ENCODE data around the gene SHISA9.

DNA sequence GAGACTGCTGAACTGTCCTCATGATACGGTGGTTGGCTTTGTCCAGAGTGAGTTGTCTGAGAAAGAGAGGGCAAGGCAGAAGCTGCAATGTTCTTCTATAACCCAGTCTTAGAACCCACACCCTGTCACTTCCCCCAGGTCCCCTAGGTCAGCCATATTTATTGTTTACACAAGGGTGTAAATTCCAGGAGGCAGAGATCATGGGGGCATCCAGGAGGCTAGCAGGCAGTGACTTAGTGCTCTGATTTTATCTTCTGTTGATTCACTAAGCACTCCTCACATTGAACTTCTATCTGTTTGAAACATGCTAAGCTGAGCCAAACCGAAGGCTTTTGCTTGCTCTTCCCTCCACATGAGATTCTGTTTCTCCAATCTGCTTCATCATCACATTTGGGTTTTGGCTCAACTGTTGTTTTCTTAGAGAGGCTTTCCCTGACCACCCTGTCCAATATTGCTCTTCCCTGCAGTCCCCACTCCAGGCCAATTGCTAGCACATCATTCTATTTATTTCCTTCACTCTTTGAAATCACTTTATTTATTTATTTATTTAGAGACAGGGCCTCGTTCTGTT is 34.3 kb upstream of the SHISA9 start:
- TF ChIP-seq CEBPB (IDR thresholded peaks at IDR 0.05; ENCODE audit: low read depth, low read length), result no peak
- TF ChIP-seq CTCF (conservative IDR thresholded peaks at IDR 0.05; ENCODE audit: low read depth, low read length), result no peak
- TF ChIP-seq RCOR1 (IDR thresholded peaks at IDR 0.05; ENCODE audit: insufficient replicate concordance, low read length), result no peak
- no peak for TF ChIP-seq POLR2A (IDR thresholded peaks at IDR 0.05; ENCODE audit: low read depth, low read length)
- TF ChIP-seq, protein P1, sequence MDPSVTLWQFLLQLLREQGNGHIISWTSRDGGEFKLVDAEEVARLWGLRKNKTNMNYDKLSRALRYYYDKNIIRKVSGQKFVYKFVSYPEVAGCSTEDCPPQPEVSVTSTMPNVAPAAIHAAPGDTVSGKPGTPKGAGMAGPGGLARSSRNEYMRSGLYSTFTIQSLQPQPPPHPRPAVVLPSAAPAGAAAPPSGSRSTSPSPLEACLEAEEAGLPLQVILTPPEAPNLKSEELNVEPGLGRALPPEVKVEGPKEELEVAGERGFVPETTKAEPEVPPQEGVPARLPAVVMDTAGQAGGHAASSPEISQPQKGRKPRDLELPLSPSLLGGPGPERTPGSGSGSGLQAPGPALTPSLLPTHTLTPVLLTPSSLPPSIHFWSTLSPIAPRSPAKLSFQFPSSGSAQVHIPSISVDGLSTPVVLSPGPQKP (IDR thresholded peaks at IDR 0.05; ENCODE audit: borderline replicate concordance, low read depth, low read length), result no peak
- no peak for TF ChIP-seq RAD21 (IDR thresholded peaks at IDR 0.05; ENCODE audit: low read length)
- no peak for TF ChIP-seq SMC3 (IDR thresholded peaks at IDR 0.05; ENCODE audit: low read depth, low read length)
- no peak for TF ChIP-seq BHLHE40 (IDR thresholded peaks at IDR 0.05; ENCODE audit: low read depth, low read length)
- TF ChIP-seq MAFK (IDR thresholded peaks at IDR 0.05; ENCODE audit: low read depth, low read length), result no peak
- TF ChIP-seq USF2 (IDR thresholded peaks at IDR 0.05; ENCODE audit: low read depth, low read length), result no peak
- TF ChIP-seq FOS (IDR thresholded peaks at IDR 0.05; ENCODE audit: low read depth, low read length), result no peak
